ENCODE measurements around the gene CELA3A.

CELA3A gene

DNA sequence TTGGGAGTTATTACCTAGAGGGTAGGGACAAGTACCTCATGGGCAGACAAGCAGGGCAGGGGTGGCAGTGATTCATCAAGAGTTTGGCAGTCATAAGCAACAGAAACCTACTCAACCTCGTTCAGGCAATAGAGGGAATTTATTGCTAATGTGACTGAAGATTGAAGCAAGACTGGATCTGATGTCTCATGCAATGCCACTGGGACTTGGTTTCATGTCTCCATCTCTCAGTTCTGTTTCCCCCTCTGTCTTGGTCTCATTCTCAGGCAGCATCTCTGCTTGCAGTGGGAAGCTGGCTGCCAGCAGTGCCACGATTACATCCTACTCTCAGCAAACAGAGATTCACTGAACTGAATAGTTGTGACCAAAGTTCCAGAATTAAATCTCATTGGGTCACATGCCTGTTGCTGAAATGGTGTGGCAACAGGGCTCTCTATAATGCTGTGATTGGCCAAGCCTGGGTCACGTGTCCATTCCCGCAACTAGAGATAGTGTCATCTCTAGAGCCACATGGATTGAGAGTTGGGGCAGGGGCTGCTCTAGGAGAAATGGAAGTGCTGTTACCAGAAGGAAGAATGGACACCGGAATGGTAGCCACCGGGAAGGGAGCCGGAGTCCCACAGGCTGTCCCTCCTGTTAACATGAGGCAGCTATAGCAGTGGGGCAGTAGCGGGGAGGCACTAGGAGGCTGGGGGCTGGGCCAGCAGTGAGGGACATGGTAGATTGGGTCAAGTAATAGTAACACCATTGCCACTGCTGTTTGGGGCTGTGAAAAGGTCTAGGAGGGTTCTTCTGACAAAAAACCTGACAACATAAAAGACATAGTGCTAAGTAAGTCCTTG is 47.1 kb downstream of the CELA3A start:
- in situ Hi-C loops (cut with HindIII; ENCODE audit: low pct_unique_long_range_greater_than_20kb, low sequenced_read_pairs) = no loop called here
- peak in 1 of 2 experiments; percentile 43 for DNase-seq (ENCODE audit: low read depth in 1 of 2, low spot score in 1 of 2)
- no peak for TF ChIP-seq JUND (IDR thresholded peaks at IDR 0.05; ENCODE audit: low read depth)

DNA sequence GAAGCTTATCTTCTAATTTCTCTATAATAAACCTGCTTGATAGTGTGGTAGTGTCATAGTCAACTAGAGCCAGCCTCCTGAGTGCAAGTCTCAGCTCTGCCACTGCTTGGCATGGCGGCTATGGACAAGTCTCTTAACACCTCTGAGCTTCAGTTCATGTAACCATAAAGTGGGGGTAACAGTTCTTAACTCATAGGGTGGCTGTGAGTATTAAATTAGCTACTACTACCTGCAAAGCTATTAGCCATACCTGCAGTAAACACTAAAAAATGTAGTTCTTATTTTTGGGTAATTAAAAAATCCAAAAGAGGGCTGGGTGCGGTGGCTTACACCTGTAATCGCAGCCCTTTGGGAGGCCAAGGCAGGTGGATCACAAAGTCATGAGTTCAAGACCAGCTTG is 48.9 kb downstream of the CELA3A start:
- no peak for TF ChIP-seq JUND (IDR thresholded peaks at IDR 0.05; ENCODE audit: low read depth)
- no peak for DNase-seq (ENCODE audit: low read depth in 1 of 2, low spot score in 1 of 2)
- in situ Hi-C loops (cut with HindIII; ENCODE audit: low pct_unique_long_range_greater_than_20kb, low sequenced_read_pairs) = no loop called here

DNA sequence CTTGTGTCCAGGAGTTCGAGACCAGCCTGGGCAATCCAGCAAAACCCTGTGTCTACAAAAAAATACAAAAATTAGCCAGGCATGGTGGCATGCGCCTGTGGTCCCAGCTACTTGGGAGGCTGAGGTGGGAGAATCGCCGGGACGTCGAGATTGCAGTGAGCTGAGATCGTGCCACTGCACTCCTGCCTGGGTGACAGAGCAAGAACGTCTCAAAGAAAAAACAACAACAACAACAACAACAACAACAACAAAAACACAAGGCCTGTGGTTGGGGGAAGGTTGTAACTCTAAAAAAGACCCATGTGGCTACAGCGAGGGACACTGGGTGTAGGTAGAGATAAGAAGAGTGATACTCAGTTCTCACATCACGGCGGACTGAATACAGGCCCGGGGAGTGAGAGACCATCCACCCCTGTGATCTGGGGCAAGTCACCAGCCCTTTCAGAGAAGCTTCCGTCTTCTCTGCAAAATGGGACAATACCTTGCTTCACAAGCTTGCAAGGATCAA is 50.2 kb downstream of the CELA3A start:
- TF ChIP-seq JUND (IDR thresholded peaks at IDR 0.05; ENCODE audit: low read depth) = no peak
- DNase-seq (ENCODE audit: low read depth in 1 of 2, low spot score in 1 of 2) = no peak
- in situ Hi-C loops (cut with HindIII; ENCODE audit: low pct_unique_long_range_greater_than_20kb, low sequenced_read_pairs) = no loop called here

DNA sequence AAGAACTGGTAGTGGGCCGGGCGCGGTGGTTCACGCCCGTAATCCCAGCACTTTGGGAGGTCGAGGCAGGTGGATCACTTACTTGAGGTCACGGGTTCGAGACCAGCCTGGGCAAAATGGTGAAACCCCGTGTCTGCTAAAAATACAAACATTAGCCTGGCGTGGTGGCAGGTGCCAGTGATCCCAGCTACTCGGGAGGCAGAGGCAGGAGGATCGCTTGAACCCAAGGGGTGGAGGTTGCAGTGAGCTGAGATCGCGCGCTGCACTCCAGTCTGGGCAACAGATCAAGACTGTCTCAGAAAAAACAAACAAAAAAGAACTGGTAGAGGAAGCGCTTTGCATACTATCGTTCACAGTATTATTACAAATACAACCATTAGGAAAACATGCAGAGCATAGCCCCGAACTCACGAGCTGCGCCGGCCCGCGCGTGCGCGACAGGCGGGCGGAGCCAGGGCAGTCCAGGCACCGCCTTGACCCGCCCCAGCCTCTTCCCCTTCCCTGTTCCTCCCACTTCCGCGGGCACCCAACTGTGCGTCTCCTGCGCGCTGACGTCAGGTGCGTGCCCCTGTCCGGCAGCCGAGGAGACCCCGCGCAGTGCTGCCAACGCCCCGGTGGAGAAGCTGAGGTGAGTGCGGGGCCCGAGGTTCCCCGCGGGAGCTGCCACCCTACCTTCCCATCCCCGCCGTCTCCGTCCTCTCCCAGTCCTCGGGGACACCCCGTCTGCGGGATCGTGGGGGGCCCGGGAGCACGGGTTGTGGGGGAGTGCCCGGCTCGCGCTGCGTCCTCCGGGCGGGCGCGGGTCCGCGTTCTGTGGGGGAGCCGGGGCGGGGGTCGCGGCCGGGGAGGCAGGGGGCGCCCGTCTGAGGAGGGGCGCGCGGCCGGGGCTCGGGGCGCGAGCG is 50.9 kb downstream of the CELA3A start, which contains the start of gene CDC42:
TSS of gene CDC42 (plus strand) at position 595 of the 902 bp plus-strand sequence. CDS start 25,770 bp downstream, outside the sequence.
- in situ Hi-C loops (cut with HindIII; ENCODE audit: low pct_unique_long_range_greater_than_20kb, low sequenced_read_pairs) = no loop called here
- TF ChIP-seq JUND (IDR thresholded peaks at IDR 0.05; ENCODE audit: low read depth) = no peak

DNA sequence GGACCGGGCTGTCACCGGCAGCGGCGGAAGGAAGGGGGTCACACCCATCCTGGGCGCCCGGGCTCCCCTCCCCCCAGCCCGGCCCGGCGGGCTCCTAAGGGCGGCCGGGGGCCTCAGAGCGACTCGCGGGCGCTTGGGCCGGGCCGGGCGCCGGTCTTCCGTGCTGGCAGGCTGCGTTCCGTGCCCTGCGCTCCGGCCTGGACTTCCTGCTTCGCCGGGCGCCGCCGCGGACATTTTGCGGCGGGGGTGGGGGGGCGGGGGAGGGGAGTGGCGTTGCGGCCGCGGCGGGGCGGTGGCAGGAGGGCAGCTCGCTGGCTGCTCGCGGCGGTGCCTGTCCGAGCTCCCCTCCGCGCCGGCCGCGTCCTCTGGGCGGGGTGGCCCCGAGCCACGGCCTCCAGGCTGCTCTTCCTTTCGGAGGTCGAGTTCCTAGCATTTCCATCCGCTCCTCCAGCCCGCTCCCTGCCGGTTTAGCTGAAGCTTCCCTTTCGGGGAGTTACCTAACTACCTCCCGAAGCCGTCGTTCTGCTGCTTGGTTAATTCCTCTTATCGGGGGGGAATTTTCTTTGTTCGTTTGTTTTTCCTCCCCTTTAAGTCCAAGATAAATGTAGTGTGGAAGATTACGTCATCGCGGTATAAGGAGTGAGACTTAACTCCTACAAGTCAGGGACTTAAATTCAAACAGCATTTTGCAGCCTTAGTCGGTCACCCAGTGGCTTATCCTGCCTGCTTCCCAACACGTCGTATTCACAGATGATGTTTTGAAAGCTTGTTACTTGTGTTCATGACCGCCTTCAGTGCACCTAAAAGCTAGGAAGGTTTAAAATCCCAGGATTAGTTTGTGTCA is 51.8 kb downstream of the CELA3A start:
- DNase-seq (ENCODE audit: low read depth in 1 of 2, low spot score in 1 of 2) = peak in 1 of 2 experiments; percentile 65
- TF ChIP-seq JUND (IDR thresholded peaks at IDR 0.05; ENCODE audit: low read depth) = no peak
- in situ Hi-C loops (cut with HindIII; ENCODE audit: low pct_unique_long_range_greater_than_20kb, low sequenced_read_pairs) = no loop called here

More for the DNA sequence above, 50.9 kb downstream of the CELA3A start, which contains the start of gene CDC42:
- DNase-seq (ENCODE audit: low read depth in 1 of 2, low spot score in 1 of 2) = peak; percentile 63 to 96

DNA sequence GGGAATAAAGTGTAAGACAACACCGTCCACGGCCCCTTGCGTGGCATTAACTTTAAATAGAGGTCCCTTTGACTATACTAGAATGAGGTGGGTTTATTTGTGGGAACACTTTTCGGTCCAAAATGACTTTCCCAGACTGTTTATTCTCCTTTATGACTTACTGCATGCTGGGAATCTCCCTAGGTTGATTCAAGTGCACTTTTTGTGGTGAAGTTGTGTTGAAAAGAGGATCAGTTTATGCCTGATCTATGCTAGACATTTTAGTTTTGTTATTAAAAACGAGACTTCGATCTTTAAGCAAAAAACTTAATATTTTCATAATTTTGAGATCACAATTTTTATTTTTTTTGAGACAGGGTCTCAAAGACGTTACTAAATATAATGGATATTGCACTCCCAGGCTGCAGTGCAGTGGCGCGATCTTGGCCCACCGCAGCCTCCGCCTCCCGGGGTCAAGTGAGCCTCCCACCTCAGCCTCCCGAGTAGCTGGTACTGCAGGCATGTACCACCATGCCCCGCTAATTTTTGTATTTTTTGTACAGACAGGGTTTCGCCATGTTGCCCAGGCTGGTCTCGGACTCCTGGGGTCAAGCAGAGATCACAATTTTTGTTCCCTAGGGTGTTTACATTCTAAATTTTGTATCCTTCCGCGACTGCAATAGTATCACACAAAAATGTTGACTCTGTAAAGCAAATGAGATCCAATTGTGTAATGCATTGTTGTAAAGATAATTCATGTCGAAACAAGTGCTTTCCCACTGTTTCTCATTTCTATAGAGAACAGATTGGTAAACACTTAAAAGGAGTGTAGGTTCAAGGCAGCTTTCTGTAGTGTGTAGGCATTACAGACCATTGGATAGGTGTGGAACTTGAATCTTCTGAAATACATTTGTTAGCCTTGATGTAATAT is 52.7 kb downstream of the CELA3A start:
- DNase-seq (ENCODE audit: low read depth in 1 of 2, low spot score in 1 of 2) = peak in 1 of 2 experiments; percentile 12
- in situ Hi-C loops (cut with HindIII; ENCODE audit: low pct_unique_long_range_greater_than_20kb, low sequenced_read_pairs) = no loop called here
- TF ChIP-seq JUND (IDR thresholded peaks at IDR 0.05; ENCODE audit: low read depth) = no peak

DNA sequence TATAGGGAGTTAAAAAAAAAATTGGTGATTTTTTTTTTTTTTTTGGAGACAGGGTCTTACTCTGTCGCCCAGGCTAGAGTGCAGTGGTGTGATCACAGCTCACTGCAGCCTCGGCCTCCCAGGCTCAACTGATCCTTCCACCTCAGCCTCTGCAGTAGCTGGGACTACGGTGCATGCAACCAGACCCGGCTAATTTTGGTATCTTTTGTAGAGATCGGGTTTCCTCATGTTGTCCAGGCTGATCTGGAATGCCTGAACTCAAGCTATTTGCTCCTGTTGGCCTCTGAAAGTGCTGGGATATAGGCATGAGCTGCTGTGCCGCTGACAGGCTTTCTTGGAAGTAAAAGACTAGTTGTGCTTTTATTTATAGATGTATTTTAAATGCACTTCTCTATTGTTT is 54.0 kb downstream of the CELA3A start:
- TF ChIP-seq JUND (IDR thresholded peaks at IDR 0.05; ENCODE audit: low read depth) = no peak
- in situ Hi-C loops (cut with HindIII; ENCODE audit: low pct_unique_long_range_greater_than_20kb, low sequenced_read_pairs) = no loop called here
- DNase-seq (ENCODE audit: low read depth in 1 of 2, low spot score in 1 of 2) = no peak

DNA sequence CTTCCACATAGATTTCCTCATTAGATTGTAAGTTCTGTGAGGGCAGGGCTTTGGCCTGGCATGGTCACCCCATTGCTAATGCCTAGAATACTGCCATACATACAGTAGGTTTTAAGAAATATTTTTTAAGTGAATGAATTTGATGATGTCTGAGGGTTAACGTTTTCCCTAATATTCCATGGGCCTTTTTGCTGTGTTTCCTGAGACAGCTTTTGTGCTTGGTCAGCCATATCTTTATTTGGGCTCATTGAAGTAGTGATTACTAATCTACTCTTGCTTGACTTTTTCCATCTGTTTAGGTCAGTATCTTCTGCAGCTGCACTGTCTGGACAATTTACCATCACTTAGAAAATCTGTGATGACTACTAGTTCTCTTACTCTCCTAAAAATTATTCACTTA is 54.6 kb downstream of the CELA3A start:
- TF ChIP-seq JUND (IDR thresholded peaks at IDR 0.05; ENCODE audit: low read depth) = no peak
- no peak for DNase-seq (ENCODE audit: low read depth in 1 of 2, low spot score in 1 of 2)
- in situ Hi-C loops (cut with HindIII; ENCODE audit: low pct_unique_long_range_greater_than_20kb, low sequenced_read_pairs) = no loop called here

DNA sequence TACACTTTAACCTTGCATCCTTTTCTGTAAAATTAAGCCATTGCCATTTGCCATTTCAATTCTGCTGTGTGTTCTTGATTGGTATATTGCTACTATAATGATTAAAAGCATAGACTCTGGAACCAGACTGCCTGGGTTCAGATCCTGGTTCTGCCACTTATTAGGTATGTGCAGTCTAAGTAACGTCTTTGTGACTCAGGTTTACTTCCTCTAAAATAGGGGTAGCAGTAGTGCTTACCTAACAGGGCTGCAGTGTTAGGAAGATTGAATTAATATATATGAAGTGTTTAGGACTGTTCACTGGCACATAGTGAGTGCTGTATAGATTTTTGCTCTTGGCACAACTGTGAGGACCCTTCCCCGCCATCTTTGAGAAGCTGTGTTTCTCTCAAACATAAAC is 55.5 kb downstream of the CELA3A start:
- in situ Hi-C loops (cut with HindIII; ENCODE audit: low pct_unique_long_range_greater_than_20kb, low sequenced_read_pairs) = no loop called here
- DNase-seq (ENCODE audit: low read depth in 1 of 2, low spot score in 1 of 2) = no peak
- TF ChIP-seq JUND (IDR thresholded peaks at IDR 0.05; ENCODE audit: low read depth) = no peak

DNA sequence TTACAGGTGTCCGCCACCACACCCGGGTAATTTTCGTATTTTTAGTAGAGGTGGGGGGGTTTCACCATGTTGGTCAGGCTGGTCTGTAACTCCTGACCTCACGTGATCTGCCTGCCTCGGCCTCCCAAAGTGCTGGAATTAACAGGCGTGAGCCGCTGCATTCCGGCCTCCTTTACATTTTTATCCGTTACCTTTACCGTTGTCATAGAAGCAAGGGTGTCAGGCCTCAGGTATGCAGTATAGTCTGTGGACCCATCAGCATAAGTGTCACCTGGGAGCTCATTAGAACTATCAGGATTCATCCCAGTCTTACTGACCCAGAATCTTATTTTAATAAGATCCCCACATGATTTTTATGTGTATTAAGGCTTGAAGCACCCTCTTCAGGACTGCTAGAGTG is 56.4 kb downstream of the CELA3A start:
- no peak for TF ChIP-seq JUND (IDR thresholded peaks at IDR 0.05; ENCODE audit: low read depth)
- in situ Hi-C loops (cut with HindIII; ENCODE audit: low pct_unique_long_range_greater_than_20kb, low sequenced_read_pairs) = no loop called here
- DNase-seq (ENCODE audit: low read depth in 1 of 2, low spot score in 1 of 2) = no peak
